ENCODE measurements around the gene EPN1.

DNA sequence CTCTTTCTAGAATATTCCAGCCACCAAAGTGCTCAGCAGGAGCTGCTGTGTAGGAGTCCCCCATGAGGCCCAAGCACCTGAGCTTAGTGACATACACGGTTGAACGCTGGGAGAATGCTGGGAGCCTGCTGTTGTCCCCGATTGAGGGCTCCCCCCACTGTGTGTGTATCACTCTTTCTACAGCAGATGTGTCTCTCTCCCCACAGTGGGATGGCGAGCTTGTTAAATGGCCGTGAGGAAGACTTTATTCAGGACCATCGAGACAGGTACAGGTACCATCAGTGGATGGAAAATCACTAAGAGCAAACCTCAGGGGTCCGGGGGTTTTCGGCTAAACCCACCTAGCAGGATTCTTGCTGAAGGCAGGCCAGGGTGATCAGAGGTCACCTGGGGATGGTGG lies 22.7 kb downstream of the EPN1 start:
- TF ChIP-seq POLR2AphosphoS5 (IDR thresholded peaks at IDR 0.05; ENCODE audit: borderline replicate concordance, low read depth, low read length) (no peak), EZH2 (IDR thresholded peaks at IDR 0.05) (no peak)
